Body of pancreas (tissue), 4 donors: ENCODE measurements around the gene DHX38. TPM values are rescaled to one million over a fixed set of nuclear protein-coding genes. Genes with fewer than 3 reads are reported as not detected.
A peak's percentile ranks its signal among the peaks of the same experiment; 100 is the strongest.

Source experiments
- ATAC-seq: fragments of 150-250 bp; one replicate; pipeline ENCODE4 v1.9.1; 2016
- DNase-seq, 4 donors: peaks; one replicate each; pipeline ENCODE4 v3.0.0-alpha.2; 2019
- H3K27ac ChIP-seq, 4 donors: fragments of 200-600 bp; sonication (generic); 1 replicate in 3 of 4; 2 replicates in 1 of 4; pipeline versions ENCODE4 v1.5.1 to v1.6.1; 2016 to 2019; ENCODE audit warnings: mild to moderate bottlenecking in 1 of 4, mixed read lengths in 1 of 4, moderate library complexity in 1 of 4
- H3K27me3 ChIP-seq, 2 donors: fragments of 200-600 bp; sonication (generic); one replicate each; pipeline ENCODE4 v1.6.0; 2016; ENCODE audit warnings: mild to moderate bottlenecking in 1 of 2
- H3K36me3 ChIP-seq, 2 donors: fragments of 200-600 bp; sonication (generic); replicated peaks in 1 of 2; 2 replicates each; pipeline ENCODE4 v1.5.1; 2016; ENCODE audit warnings: low read depth in 2 of 2; ENCODE audit not compliant: insufficient read depth in 1 of 2
- H3K4me1 ChIP-seq: fragments of 200-600 bp; sonication (generic); one replicate; pipeline ENCODE4 v1.6.0; 2016
- H3K4me3 ChIP-seq, 2 donors: fragments of 200-600 bp; sonication (generic); 1 replicate in 1 of 2; 2 replicates in 1 of 2; pipeline ENCODE4 v1.5.1; 2016 to 2019
- H3K9me3 ChIP-seq, 3 donors: fragments of 200-600 bp; sonication (generic); 1 replicate in 2 of 3; 2 replicates in 1 of 3; pipeline ENCODE4 v1.5.1; 2016
- POLR2A ChIP-seq, 3 donors: fragments of 450-650 bp; IDR thresholded peaks; one replicate each; pipeline ENCODE4 v1.6.1; 2016; ENCODE audit warnings: antibody characterized with exemption in 3 of 3, mild to moderate bottlenecking in 2 of 3
- WGBS, 2 donors: methylation state at CpG; one replicate each; pipeline ENCODE4 v1.1.5; 2017; 5-methylcytosine and 5-hydroxymethylcytosine counted together
- intact Hi-C: fragments of 100-400 bp; cut with DNase I; formaldehyde crosslinking; loops from one replicate; pipeline ENCODE4 v1.15.1; 2023
- total RNA-seq, 2 donors: library from RNA; depleted of rRNA; stranded (reverse); fragments of >200 nt; gene quantifications; one replicate each; pipeline ENCODE4 v1.1.0, GENCODE V29; 2016
- TF ChIP-seq, protein P1 (sequence below), 7 experiments: fragments of 450-650 bp in 4 of 7; fragments of 200-600 bp in 3 of 7; sonication (generic) in 3 of 7; IDR thresholded peaks; one replicate each; pipeline ENCODE4 v1.5.1; 2016 to 2019; ENCODE audit warnings: antibody characterized with exemption in 7 of 7

DHX38 gene
- total RNA-seq, 2 donors from 2014 or later = 28.3 to 40.5 TPM

- TF ChIP-seq, protein P1, sequence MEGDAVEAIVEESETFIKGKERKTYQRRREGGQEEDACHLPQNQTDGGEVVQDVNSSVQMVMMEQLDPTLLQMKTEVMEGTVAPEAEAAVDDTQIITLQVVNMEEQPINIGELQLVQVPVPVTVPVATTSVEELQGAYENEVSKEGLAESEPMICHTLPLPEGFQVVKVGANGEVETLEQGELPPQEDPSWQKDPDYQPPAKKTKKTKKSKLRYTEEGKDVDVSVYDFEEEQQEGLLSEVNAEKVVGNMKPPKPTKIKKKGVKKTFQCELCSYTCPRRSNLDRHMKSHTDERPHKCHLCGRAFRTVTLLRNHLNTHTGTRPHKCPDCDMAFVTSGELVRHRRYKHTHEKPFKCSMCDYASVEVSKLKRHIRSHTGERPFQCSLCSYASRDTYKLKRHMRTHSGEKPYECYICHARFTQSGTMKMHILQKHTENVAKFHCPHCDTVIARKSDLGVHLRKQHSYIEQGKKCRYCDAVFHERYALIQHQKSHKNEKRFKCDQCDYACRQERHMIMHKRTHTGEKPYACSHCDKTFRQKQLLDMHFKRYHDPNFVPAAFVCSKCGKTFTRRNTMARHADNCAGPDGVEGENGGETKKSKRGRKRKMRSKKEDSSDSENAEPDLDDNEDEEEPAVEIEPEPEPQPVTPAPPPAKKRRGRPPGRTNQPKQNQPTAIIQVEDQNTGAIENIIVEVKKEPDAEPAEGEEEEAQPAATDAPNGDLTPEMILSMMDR (IDR thresholded peaks at IDR 0.05) = no peak
- no peak for TF ChIP-seq POLR2A (IDR thresholded peaks at IDR 0.05)
- 82 to 89% methylated on average over 9 of the region's 9 CpGs for WGBS, 2 donors
- no peaks in the 10 kb centered on the region for H3K27me3 ChIP-seq
- DNase-seq (no peak), ATAC-seq (no peak)
- H3K4me3 ChIP-seq = no peak overlapping the region
- H3K36me3 ChIP-seq = no peaks in the 10 kb centered on the region
- no peaks in the 10 kb centered on the region for H3K4me1 ChIP-seq
- no peak overlapping the region for H3K27ac ChIP-seq
- H3K9me3 ChIP-seq = no peaks in the 10 kb centered on the region
- intact Hi-C loops = no loop called here
These were observed 33.2 kb upstream of the DHX38 start for GRCh38 chr16:72060405-72060804.

DNA sequence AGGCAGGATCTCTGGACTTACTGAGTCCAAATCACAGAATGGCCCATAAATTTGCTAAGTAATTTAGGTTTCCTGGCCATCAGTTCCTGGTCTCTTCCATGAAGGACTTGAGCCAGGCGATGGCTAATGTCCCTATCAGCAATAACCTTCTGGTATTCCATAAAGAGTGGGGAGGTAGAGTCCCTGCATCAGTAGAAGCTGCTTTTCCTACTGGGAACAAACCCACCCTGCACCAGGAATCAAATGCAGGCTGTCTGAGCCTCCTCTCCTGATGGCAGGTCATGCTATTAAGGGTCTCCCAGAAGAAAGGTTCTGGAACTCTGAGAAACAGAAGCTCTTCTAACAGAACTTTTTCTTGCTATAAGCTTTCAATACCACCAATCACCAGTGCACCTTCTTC is 32.1 kb upstream of the DHX38 start:
- ATAC-seq (no peak), DNase-seq (no peak)
- Histone ChIP-seq H3K4me3 (no peak overlapping the region), H3K4me1 (no peaks in the 10 kb centered on the region), H3K36me3 (no peaks in the 10 kb centered on the region), H3K27me3 (no peaks in the 10 kb centered on the region), H3K27ac (no peak overlapping the region), H3K9me3 (no peaks in the 10 kb centered on the region)
- 96 to 100% methylated on average over 1 of the region's 1 CpG for WGBS, 2 donors
- intact Hi-C loops = no loop called here
- TF ChIP-seq, protein P1 (IDR thresholded peaks at IDR 0.05) = no peak
- TF ChIP-seq POLR2A (IDR thresholded peaks at IDR 0.05) = no peak

GRCh38 chr16:72064361-72064894 is 29.2 kb upstream of the DHX38 start:
- H3K36me3 ChIP-seq = no peaks in the 10 kb centered on the region
- DNase-seq (no peak), ATAC-seq (no peak)
- WGBS, 2 donors = 82 to 87% methylated on average over 10 of the region's 10 CpGs
- intact Hi-C loops = no loop called here
- H3K27me3 ChIP-seq = no peaks in the 10 kb centered on the region
- TF ChIP-seq POLR2A (IDR thresholded peaks at IDR 0.05) = no peak
- TF ChIP-seq, protein P1 (IDR thresholded peaks at IDR 0.05) = no peak
- H3K9me3 ChIP-seq = no peaks in the 10 kb centered on the region
- H3K4me1 ChIP-seq = no peaks in the 10 kb centered on the region
- H3K27ac ChIP-seq = no peak overlapping the region
- no peak overlapping the region for H3K4me3 ChIP-seq

DNA sequence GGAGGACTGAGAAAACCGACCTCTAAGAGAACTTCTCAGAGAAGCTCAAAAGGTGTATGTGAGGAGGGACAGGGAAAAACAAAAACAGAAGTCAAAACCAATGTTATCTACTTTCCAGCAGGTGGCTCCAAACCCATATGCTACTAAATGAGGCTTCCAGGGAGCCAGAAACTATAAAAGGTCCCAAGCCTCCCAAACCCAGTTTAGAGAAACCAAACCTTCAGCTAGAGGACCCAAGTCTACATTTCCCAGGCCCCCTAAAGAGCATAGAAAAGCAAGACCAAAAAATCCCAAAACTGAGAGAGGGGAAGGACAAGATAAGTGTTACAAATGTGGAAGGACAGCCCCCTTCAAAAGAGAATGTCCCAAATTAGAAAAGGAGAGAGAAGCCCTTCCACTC is 26.9 kb upstream of the DHX38 start:
- Histone ChIP-seq H3K27me3 (no peaks in the 10 kb centered on the region), H3K4me3 (no peak overlapping the region), H3K9me3 (no peaks in the 10 kb centered on the region), H3K4me1 (no peaks in the 10 kb centered on the region), H3K36me3 (no peaks in the 10 kb centered on the region), H3K27ac (no peak overlapping the region)
- ATAC-seq (peak; percentile 74), DNase-seq (peak in 3 of 4 donors; percentile 10 to 32 (median 31))
- 0% methylated on average over 1 of the region's 1 CpG for WGBS, 2 donors
- TF ChIP-seq POLR2A (IDR thresholded peaks at IDR 0.05) = no peak
- TF ChIP-seq, protein P1 (IDR thresholded peaks at IDR 0.05) = peak in 6 of 7 experiments; percentile 37 to 65 (median 54)
- intact Hi-C loops = no loop called here

GRCh38 chr16:72068930-72069329 is 24.7 kb upstream of the DHX38 start:
- no peaks in the 10 kb centered on the region for H3K36me3 ChIP-seq
- no peak overlapping the region for H3K27ac ChIP-seq
- ATAC-seq = no peak
- intact Hi-C loops = no loop called here
- WGBS, 2 donors = 40 to 67% methylated on average over 4 of the region's 4 CpGs
- DNase-seq = no peak
- no peaks in the 10 kb centered on the region for H3K27me3 ChIP-seq
- peaks cover 20% of the 10 kb centered on the region for H3K4me1 ChIP-seq
- no peaks in the 10 kb centered on the region for H3K9me3 ChIP-seq
- H3K4me3 ChIP-seq = no peak overlapping the region
- TF ChIP-seq, protein P1 (IDR thresholded peaks at IDR 0.05) = no peak
